ENCODE data around the gene SLC16A8.

Gene SLC16A8

DNA sequence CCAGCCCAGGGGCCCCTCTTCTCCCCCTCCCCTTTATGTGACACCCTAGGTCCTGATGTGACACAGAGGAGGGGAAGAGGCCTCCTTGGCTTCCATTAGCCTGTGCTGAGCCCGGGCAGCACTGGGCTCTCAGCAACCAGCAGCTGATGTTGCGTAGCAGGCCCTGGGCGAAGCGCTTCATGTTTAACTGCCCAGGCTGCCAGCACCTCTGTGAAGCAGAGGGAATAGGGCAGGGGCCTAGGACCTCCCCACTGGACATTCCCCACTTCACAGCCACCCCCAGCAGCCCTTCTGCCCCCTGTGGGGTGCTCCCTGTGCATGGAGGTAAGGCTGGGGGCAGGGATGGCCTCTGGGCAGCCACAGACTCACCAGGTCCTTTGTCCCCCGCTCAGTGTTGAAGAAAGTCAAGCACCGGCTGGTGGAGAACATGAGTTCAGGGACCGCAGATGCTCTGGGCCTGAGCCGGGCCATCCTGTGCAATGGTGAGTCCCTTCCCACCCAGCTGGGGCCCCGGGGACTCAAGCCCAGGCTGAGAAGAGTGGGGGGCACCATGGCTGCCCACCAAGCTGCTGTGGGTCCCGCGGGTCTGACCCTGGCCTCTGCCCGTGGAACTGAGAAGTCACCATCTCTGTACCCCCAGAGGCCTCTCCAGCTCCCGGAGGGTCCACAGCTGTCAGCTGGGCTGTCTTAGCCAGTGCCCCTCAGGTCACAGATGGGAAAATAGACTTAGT lies 15.2 kb downstream of the SLC16A8 start:
- DNase-seq (ENCODE audit: low read depth), result no peak
- in situ Hi-C loops (cut with HindIII; ENCODE audit: low sequenced_read_pairs), result no loop called here
- TF ChIP-seq, protein P1, sequence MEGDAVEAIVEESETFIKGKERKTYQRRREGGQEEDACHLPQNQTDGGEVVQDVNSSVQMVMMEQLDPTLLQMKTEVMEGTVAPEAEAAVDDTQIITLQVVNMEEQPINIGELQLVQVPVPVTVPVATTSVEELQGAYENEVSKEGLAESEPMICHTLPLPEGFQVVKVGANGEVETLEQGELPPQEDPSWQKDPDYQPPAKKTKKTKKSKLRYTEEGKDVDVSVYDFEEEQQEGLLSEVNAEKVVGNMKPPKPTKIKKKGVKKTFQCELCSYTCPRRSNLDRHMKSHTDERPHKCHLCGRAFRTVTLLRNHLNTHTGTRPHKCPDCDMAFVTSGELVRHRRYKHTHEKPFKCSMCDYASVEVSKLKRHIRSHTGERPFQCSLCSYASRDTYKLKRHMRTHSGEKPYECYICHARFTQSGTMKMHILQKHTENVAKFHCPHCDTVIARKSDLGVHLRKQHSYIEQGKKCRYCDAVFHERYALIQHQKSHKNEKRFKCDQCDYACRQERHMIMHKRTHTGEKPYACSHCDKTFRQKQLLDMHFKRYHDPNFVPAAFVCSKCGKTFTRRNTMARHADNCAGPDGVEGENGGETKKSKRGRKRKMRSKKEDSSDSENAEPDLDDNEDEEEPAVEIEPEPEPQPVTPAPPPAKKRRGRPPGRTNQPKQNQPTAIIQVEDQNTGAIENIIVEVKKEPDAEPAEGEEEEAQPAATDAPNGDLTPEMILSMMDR (IDR thresholded peaks at IDR 0.05; ENCODE audit: low read depth, low read length, missing control alignments), result no peak
- no peak overlapping the region for H3K4me3 ChIP-seq (ENCODE audit: low read depth, low read length)

DNA sequence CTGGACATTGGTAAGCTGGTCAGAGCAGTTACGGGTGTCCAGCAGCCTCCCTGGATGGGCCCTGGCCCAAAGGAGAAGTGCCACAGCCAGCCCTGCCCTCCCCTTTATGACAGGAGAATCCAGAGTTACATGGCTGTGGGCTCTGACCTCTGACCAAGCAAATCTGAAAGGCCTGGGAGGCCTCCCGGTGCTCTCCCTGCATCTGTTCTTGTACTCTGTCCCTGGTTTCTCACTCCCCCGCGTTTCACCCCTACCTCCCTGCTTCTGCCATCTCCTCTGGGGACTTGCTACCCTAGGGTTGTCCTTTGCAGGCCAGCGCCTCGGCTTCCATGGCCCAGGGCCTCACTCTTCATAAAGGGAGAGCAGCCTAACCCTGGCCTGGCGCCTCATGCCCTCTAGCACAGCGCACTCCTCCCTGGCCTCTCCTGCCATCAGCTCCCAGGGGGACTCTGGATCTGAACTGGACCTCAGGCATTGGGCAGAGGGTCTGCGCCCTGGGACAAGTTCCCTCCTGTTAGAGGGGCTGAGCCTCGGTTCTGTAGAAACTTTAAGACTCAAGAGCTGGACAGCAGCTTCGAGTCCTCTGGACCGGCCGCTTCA lies 16.1 kb downstream of the SLC16A8 start:
- TF ChIP-seq, protein P1 (IDR thresholded peaks at IDR 0.05; ENCODE audit: low read depth, low read length, missing control alignments), result no peak
- no peak for DNase-seq (ENCODE audit: low read depth)
- in situ Hi-C loops (cut with HindIII; ENCODE audit: low sequenced_read_pairs), result no loop called here
- no peak overlapping the region for H3K4me3 ChIP-seq (ENCODE audit: low read depth, low read length)

DNA sequence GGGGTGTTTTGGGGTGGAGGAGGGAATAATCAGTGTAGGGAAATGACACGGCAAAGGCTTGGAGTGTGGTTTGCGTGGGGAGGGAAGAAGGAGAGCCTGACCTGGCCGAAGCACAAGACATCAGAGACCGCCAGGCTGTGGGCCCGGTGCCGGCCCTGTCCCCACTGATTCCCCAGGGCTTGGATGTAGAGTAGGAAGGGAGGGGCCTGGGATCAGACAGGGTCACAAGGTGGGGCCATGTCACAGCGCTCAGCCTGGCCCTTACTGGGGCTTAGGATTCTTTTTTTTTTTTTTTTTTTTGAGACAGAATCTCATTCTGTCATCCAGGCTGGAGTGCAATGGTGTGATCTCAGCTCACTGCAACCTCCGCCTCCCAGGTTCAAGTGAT lies 17.0 kb downstream of the SLC16A8 start:
- in situ Hi-C loops (cut with HindIII; ENCODE audit: low sequenced_read_pairs), result no loop called here
- DNase-seq (ENCODE audit: low read depth), result no peak
- H3K4me3 ChIP-seq (ENCODE audit: low read depth, low read length), result no peak overlapping the region
- TF ChIP-seq, protein P1 (IDR thresholded peaks at IDR 0.05; ENCODE audit: low read depth, low read length, missing control alignments), result no peak

DNA sequence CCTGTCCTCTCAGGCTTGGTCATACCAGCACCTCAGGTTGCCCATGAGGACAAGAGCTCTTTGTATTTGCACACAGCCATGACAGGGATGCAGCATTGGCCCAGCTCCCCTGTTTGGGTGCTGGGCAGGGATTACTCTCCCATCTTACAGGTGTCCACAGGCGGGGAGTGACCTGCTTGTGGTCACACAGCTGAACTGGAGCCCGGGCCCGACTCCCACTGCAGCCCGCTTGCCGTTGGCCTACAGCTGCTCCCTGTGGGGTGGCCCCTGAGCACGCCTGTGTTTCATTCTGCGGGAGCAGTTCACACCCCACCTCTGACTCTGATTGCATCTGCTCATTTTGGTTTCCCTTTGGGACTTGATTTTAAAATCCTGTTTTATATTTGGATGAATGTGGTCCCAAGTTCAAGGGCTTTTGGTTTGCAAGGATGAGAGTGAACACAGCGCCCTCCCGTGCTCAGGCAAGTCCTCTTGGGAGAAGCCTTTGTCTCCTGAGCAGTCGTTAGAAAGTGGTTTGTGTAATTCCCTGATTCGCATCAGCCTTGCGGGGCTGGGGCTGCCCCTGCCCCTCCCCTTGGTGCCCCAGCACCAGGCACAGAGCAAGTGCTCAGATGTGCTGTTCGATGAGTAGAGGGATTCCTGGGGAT lies 17.5 kb downstream of the SLC16A8 start:
- DNase-seq (ENCODE audit: low read depth), result no peak
- TF ChIP-seq, protein P1 (IDR thresholded peaks at IDR 0.05; ENCODE audit: low read depth, low read length, missing control alignments), result no peak
- no peak overlapping the region for H3K4me3 ChIP-seq (ENCODE audit: low read depth, low read length)
- in situ Hi-C loops (cut with HindIII; ENCODE audit: low sequenced_read_pairs), result no loop called here

DNA sequence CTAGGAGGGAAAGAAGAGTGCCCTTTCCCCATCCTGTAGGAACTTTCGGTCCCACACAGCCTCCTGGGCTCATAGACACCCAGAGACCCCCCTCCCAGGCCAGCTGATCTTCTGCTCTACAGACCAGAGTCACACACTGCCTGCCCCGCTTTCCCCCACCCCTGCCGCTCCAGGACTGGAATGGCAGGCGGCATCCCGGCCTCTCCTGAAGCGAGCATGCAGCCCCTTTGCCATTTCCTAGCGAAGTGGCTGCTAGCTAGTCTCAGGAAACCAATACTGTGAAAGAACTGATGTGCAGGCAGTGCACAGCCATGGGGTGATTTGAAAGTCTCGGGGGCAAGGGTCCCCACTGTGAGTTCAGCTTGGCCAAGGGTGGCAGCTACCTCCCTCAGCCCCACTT lies 18.4 kb downstream of the SLC16A8 start:
- DNase-seq (ENCODE audit: low read depth), result no peak
- no peak overlapping the region for H3K4me3 ChIP-seq (ENCODE audit: low read depth, low read length)
- TF ChIP-seq, protein P1 (IDR thresholded peaks at IDR 0.05; ENCODE audit: low read depth, low read length, missing control alignments), result no peak
- in situ Hi-C loops (cut with HindIII; ENCODE audit: low sequenced_read_pairs), result no loop called here

DNA sequence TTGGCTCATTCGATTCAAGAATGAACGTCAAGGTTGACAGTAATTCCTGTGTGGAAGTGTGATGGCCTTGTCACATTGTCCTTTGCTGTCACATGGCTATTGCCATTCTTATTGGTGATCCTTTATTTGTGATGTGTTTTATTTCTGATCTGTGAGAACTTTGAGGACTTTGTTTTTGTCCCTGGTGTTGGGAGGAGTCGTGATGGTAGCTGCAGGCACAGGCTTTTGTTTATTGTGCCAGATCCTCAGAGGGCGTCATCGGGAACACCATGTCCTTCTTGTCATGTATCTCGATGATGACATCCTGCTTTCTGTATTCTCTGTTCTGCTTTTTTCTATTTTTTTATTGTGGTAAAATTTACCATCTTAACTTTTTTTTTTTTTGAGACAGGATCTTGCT lies 21.2 kb downstream of the SLC16A8 start:
- in situ Hi-C loops (cut with HindIII; ENCODE audit: low sequenced_read_pairs), result no loop called here
- DNase-seq (ENCODE audit: low read depth), result no peak
- TF ChIP-seq, protein P1 (IDR thresholded peaks at IDR 0.05; ENCODE audit: low read depth, low read length, missing control alignments), result no peak
- no peak overlapping the region for H3K4me3 ChIP-seq (ENCODE audit: low read depth, low read length)
